GM18519 (cell line): ENCODE results near the gene FAM240A.

Experiments
- ATAC-seq: cut with Tn5 transposase; IDR thresholded peaks from one replicate; pipeline ENCODE4 v1.9.1; 2021; ENCODE audit warnings: mild to moderate bottlenecking, moderate library complexity; ENCODE audit not compliant: unreplicated experiment, low FRiP score

FAM240A gene

DNA sequence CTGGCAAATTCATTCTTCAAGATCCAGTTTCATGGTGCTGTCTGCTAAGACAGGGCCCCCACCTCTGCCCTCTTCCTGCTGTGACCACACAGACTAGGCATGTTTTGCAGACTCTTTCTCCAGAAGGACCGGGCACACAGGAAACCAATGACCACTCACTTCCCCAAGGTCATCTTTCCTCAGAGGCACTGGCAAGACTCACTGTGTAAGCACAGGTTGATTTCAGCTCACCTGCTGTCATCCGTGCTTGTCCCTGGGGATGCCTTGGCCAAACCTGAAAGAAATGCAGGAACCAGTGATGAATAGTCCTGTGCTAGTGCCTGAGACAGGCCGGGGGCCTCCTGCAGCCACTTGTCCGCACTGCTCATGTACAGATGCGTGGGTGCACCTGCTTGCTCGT, 47.7 kb downstream of the FAM240A start:
- no peak for ATAC-seq

DNA sequence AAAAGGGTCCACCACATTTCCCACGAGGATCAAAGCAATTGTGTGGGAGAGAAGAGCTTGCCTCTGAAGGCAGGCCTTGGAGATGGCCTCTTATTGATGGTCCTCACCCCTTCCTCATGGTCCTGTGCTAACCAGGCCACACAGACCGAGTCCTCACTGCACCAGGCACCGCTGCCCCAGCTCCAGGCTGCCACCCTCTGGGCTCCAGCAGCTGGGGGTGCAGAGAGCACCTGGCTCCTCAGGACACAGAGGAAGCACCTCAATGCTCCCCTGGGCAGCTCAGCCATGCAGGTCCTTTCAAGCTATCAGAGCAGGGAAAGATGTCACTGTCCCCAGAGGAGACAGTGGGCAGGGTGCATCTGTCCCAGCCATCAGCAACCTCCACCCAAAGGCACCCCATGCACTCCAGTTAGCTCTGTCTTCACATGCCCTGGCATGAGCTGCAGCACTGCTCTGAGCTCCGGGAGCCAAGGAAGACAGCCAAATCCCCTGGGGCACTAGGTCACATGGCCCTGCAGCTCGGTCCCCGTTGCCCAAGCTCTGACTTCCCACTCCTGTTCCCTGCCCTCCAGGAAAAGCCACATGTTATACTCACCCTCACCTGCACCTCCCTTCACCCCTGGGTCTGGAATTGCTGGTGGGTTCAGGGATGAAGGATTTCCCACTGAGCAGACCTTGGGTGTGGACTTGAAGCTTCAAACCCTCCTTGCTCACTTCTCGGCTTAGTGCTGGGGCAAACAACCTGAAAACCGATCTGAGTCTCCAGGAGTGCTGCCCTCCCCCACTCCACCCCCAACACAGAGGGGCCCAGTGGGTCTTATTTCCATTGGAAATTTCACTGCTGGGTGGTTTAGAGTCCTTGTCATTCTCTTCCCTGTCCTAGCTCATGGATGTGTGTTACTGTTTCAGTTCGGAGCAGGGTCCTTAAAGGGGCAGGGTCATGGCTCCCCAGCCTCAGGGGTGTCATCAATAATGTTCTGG, 48.5 kb downstream of the FAM240A start:
- ATAC-seq: no peak

DNA sequence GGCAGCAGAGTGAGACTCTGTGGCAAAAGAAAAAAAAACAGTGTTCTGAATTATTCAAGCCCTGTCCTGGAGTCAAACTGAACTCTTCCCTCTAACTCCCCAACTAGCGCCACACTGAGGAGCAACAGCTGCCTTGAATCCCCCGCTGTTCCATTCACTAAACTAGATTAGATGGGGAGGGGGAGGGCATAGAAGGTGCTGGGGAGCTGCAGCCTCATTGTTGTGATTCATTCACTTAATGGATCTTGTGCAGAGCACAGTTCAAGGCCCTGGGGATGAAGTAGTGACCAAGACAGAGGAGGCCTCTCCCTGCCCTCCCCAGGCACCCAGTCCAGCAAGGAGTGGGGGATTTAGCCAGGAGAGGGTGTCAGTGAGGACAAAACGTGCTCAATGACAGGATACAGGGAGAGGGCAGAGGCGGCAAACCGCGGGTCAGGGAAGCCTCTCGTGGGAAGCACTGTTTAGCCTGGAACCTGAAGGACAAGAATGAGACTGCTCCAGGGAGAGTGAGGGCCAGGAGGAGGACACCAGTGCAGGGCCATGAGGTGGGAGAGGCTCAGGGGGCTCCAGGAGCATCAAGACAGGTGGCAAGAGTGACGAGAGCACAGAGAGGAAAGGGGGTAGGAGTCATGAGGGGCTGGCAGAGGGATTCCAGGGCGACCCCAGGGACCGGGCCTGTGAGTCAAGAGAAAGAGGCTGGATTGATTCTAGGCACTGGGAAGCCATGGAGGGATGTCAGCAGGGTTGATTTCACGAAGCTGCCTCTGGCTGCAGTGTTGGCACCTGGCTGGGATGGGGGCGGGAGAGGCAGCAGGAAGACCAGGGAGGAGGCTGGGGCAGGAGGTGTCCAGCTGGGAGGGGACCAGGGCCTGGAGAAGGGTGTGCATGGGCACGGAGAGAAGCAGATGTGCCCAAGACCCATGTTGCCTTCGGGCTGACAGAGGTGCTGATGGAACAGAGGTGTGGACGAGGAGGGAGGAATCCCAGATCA, 49.7 kb downstream of the FAM240A start:
- ATAC-seq: no peak

DNA sequence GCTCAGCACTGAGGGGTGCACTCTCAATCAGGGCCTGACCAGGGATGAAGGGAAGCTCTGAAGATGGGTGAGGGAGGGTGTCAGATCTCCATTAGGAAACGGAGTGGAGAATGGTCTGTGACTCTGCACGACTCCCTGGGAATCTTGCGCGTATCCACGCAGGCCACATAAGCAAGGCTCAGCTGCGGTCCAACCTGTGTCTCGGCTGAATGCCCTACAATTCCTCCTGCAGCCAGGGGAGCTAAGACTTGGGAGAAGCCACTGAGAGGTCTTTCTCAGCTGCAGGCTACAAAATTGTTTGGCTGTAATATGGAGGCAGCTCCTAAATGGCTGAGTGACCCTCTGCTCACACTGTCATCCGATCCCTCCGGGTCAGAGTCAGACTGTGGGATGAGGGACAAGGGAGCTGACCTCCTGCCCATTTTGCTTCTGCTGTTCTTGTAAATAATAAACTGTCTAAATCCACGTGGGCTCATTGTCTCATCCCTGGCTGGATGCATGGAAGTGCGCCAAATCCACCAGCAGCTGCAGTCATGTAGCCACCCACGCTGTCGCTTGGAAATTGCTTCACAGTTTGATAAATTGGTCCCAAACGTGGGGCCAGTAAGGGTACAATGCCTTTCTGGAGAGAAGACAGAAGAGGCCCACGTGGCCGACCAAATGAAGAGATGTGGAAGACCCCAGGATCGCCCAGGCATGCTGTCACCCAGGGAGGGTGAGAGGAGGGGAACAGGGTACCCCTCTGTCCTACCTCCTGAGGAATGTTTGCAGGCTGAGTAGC, 50.6 kb downstream of the FAM240A start:
- no peak for ATAC-seq

DNA sequence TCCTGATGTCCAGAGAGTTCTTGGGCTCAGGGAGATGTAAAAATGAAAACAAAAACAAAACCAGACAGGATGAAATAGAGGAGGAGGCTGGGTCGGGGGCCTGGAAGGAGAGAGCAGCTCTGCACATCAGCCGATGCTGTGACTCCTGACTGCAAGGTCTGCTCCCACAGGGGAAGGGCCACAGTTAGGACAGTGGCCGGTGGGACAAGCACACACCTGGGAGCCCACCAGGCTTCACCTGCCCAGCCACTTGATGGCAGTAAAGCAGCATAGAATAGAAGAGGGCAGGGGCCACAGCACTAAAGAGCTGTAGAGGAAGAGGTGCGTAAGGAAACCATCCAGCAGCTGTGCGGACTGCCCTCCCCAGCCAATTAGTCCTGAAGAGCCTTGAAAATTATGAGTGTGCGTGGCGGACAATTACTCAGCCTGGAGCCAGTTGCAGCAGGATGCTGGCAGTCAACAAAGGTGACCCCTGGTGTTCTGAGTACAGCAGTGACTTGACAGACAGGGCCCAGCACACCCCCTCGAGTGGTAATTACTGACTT, 51.3 kb downstream of the FAM240A start:
- no peak for ATAC-seq

DNA sequence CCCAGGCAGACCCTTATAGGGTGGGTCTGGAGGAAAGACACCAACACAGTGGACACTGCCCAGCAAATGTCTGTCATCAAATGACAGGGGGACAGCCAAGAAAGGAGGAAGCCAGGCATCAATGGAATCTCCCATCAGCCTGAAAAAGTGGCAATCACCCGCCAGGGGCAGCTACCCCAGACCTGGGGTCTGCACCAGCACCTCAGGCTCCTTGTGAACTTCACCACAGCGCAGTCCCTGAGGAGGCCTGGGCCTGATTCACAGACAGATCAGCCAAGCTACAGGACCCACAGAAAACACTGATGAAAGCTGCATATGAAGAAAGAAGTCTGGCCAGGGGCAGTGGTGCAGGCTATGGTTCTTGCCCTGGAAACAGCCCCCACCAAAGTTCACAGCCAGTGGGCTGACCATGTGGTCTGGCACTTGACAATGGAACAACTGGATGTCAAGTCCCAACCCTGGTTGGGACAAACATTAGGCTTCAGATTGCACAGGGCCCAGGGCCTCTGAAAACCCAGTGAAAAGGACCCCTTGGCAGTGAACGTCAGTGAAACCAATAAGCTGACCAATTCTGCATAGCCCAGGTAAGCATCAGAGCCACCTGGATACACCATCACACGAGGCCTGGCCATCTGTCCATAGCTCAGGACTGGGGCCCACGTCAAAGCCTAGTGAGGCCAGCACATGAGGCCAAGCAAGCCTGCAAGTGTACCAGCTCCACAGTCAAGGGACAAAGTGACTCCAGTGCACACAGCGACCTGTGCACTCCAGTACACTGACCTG, 52.1 kb downstream of the FAM240A start:
- no peak for ATAC-seq

DNA sequence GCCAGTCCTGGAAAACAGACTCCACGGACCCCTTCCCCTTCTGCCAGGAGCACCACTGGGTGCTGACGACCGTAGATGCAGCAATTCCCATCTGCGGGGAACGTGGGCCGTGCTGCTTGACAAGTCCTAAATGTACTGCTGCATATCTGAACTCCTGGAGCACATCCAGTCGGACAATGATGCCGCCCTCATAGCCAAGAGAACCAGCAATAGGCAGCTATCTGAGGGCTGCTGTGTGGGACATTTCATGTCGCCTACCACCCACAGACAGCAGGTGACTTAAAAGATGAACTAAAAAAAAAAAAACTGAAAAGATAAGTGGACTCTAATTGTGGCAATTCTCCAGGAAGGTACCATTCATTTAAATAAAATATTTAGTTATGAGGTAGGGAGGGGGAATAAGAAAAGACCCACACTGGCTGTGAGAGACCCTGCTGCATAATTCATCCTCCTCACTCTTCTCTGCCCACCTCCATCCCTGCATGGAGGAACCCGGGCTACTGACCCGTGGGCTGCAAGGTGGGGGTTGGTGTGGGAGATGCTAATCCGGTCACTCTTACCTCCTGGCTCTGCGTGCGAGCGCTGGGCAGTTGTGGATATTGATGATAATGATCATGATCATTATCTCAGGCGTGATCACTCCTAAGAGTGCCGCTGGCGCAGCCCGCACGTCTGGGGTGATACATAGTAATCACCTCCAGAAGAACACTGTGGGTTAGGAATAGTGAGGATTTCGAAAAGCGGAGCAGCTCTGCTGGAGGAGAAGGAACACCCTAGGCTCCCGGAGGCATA, 52.8 kb downstream of the FAM240A start:
- ATAC-seq: no peak

DNA sequence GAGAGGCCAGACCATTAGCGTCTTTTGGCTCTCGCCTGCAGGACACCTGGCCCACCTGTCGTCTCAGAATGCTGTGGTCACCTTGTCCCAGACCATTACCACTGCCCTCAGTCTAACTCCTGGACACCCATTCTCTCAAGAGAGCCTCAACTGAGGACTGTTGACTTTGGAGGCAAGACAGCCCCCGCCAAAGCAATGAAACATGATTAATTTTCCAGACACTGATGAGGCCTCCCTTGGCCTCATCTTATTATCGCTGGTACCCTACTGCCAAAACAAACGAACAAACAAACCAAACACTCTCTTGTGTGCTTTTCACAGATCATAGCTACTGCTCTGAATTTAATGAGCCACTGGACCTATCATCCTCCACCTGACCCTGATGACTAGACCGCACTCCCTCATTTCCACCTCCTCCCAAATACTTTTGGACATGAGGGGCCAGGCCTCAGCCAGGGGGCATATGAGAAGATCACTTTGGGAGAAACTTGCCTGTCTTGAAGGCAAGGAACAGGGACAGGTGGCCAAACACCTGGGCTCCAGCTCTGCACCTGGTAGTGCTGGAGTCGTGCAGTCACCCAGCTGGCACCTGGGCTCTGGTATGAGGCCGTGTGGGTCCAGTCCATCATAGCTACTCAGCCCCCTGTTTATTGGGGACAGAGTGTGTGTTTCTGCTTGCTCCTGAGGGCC, 53.6 kb downstream of the FAM240A start:
- no peak for ATAC-seq

DNA sequence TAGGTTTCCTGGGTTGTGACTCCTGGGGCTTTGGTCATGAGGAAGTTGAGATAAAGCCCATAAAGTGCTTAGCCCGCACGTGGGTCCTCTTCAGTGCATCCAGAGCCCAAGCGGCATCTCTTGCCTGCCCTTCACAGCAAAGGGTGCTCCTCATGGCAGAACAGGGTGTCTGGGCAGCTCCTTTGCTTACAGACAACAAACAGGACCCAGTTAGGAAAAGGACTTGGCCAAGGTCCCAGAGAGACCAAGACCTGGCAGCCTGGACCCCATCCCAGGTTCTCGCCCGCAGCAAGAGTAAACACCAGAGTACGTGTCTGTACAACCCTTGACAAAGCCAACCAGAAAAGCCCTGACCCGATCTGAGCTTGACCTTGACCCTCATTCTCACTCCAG, 54.1 kb downstream of the FAM240A start:
- no peak for ATAC-seq

DNA sequence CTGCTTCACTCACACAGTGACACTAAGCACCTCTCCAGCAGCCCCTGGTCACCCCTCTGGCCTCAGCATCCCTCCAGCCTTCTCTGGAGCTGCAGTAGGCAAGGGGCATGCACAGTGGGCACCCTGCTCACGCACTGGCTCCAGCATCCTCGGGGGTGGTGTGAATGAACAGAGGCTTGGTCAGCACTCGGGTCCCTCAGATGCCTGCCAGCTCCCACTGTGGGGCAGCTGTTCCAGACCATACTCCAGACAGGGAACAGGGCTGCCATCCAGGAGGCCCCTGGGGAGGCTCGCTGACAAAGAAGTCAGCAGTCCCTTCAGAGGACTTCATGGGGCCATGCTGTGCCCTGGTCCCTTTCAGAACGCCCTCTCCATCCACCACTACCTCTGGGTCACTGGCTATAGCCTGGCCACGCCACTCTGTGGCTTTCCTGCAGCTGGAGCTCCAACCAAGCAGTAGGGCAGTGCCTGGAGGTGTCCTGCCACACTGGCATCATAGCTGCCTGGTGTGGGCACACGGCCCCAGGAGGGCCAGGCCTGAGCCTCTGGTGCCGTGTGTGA, 54.8 kb downstream of the FAM240A start:
- ATAC-seq: no peak

DNA sequence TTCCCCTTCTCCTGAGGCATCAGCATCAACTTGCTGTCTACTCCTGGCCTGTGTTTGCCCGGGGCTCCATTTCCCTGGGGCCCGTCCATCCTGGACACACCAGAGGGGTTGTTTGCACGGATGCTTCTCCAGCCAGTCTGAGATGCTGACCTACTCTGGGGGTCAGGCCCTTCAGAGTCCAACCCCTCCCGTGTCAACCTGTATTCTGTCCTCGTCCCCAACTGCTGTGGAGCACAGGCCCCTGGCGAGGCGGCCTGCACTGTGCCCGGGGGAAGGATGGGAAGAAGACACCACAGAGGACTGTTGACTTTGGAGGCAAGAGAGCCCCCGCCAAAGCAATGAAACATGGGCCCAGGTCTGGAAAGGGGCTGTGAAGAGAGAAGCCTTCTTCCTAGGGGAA, 55.3 kb downstream of the FAM240A start:
- no peak for ATAC-seq

DNA sequence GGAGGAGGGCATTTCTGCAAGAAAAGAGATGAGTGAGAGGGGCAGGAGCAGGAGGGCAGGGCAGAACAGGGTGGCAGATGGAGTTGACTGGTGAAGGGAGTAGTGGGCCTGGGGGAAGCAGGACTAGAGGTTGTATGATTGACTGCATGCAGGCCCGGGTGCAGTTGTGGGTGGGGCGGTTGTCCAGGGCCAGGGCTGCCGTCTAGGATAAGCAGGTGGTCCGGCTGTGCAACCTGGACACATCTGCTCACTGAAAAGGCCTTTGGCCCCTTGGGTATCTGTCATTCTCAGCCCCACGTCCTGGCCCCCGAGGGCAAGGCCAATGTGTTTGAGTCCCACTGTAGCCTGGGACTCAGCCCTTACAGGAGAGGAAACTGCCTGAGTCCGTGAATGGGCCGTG, 55.8 kb downstream of the FAM240A start:
- no peak for ATAC-seq

DNA sequence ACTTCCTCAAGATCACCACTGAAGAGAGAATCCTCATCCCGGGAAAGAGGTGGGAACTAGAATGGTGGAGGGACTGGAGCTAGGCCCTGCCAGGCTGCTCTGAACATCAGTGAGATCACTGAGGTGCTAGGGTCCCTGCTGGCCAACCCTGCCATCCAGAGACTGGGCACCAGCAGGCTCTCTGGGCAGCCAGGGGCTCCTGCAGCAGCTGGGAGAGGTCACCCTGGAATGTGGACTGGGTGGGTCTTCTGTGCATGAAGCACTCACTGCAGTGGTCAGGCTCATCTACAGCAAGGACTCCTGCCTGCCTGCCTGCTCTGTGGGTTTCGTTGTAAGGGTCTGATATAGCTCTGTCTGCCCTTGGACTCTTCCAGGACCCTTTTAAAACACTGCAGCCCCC, 56.3 kb downstream of the FAM240A start:
- no peak for ATAC-seq

DNA sequence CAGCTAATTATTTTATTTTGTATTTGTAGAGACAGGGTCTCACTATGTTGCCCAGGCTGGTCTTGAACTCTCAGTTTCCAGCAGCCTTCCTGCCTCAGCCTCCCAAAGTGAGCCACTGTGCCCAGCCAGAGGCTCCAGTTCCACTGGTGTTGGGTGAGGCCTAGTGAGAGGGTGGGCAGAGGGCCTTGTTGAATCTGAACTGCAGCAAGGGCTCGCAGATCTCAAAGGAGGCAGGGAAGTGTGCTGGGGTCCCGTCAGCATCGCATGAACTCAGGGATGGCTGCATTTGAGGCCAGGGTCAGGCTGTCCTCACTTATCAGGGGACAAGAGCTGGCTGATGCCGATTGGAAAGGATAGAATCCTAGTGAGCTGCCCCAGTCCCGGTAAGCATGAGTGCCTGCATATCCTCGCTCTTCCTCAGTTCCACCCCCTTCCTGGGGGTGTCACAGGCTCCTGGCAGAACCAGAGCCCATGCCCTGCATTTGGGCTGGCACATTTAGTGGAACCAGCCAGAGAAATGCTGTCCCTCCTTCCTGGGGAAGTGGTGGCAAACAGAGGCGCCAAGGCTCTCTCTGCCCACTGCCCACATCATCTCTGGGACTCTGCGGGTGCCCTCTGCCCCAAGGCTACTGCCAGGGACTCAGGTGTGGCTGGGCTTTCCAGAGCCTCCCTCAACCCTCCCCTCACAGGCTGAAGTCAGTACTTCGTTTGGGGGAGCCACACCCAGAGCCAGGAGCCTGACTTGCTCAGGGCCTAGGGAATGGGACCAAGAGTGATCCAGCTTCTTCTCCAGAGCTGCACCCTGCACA, 57.1 kb downstream of the FAM240A start:
- ATAC-seq: no peak

DNA sequence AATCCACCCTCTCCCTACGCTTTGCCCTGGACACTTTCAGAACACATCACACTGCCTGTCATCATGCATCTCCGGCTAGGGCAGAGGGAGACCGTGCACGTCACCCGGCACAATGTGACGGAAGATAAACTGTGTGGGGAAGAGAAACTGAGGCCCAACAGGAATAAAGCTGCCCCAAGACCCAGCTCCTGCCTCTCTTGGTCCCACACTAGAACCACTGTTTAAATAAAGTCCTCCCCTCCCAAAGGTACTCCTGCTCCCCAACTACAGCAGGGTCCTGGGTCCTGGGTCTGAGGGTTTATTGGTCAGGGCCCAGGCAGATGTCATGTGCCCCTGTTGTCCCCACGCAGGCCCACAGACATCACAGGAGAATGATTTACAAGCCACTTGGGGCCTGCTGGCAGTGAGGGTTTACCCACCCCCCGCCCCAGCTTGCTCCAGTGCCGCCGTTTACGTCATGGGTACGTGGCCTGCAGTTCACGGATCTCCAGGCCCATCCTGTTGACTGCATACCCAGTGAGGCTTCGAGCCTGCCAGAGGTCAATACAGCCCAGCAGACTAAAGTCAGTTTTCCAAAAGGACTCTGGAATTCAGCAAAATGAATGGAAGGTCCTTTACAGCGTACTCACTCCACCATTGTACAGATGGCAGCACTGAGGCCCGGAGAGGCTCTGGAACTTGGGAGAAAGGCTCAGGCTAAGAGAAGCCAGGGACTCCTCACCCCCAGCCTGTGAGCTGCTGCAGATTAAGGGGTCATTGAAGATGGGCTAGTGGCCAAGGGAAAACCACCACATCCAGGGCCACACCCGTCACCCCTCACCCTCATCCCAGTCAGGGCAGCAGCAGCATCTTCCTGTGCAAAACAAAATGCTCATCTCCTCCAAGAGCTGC, 57.9 kb downstream of the FAM240A start:
- no peak for ATAC-seq

DNA sequence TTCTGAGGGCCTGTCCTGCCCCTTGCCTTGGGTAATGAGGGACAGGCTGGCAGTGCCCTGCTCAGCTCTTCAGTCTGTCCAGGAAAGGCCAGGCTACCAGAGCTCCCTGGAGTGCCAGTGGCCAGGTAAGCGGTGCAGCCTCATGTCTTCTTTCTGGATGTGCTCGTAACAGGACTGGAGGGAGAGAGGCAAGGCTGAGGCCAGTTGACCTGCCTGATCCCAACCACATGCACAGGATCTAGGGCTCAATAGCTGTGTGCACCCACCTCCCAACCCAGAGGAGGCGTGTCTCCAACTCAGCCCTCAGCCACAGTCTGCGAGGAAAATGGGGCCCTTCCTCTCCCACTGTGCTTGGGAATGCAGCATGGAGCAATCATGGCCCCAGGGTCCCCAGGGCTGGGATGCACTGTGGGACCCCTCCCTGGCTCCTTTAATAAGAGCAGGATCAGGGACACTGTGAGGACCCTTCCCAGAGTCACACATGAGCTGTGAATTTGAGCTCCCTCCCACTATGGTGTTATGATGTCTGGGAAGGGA, 58.6 kb downstream of the FAM240A start:
- no peak for ATAC-seq
